ENCODE results near the gene WSCD2. TPM values are rescaled to one million over a fixed set of nuclear protein-coding genes. Genes with fewer than 3 reads are reported as not detected.
A peak's percentile ranks its signal among the peaks of the same experiment; 100 is the strongest.

WSCD2 gene
- 0.32 TPM for total RNA-seq

- peak; percentile 49 for ATAC-seq
Observed at GRCh38 chr12:108129017-108129812, at the start of gene WSCD2. Gene WSCD2 (plus strand): TSS chr12:108129288. CDS start chr12:108195833, 66,545 bp downstream.

GRCh38 chr12:108079721-108080120, 49.4 kb upstream of the WSCD2 start:
- ATAC-seq = no peak

GRCh38 chr12:108080363-108080762, 48.7 kb upstream of the WSCD2 start:
- ATAC-seq = no peak

GRCh38 chr12:108082485-108082884, 46.6 kb upstream of the WSCD2 start:
- ATAC-seq = no peak

GRCh38 chr12:108087900-108088299, 41.2 kb upstream of the WSCD2 start:
- no peak for ATAC-seq

- no peak for ATAC-seq
Observed at GRCh38 chr12:108090107-108090899, 38.8 kb upstream of the WSCD2 start.

GRCh38 chr12:108090932-108091678, 38.0 kb upstream of the WSCD2 start:
- ATAC-seq = no peak

- no peak for ATAC-seq
Observed at GRCh38 chr12:108091679-108092051, 37.4 kb upstream of the WSCD2 start.

- ATAC-seq = no peak
Observed at GRCh38 chr12:108093209-108093608, 35.9 kb upstream of the WSCD2 start.

- no peak for ATAC-seq
Observed at GRCh38 chr12:108094056-108094649, 34.9 kb upstream of the WSCD2 start.

GRCh38 chr12:108097160-108097911, 31.8 kb upstream of the WSCD2 start:
- ATAC-seq = no peak

GRCh38 chr12:108098374-108098773, 30.7 kb upstream of the WSCD2 start:
- no peak for ATAC-seq

- ATAC-seq = no peak
Observed at GRCh38 chr12:108099073-108099472, 30.0 kb upstream of the WSCD2 start.

GRCh38 chr12:108099778-108100489, 29.2 kb upstream of the WSCD2 start:
- ATAC-seq = no peak

- no peak for ATAC-seq
Observed at GRCh38 chr12:108101605-108102175, 27.4 kb upstream of the WSCD2 start.

- no peak for ATAC-seq
Observed at GRCh38 chr12:108102363-108102762, 26.7 kb upstream of the WSCD2 start.

GRCh38 chr12:108103087-108103486, 26.0 kb upstream of the WSCD2 start:
- no peak for ATAC-seq

GRCh38 chr12:108103517-108103916, 25.6 kb upstream of the WSCD2 start:
- ATAC-seq = no peak

- no peak for ATAC-seq
Observed at GRCh38 chr12:108104657-108105056, 24.4 kb upstream of the WSCD2 start.

GRCh38 chr12:108106599-108106998, 22.5 kb upstream of the WSCD2 start:
- ATAC-seq = no peak

- no peak for ATAC-seq
Observed at GRCh38 chr12:108107293-108107692, 21.8 kb upstream of the WSCD2 start.
